GM12878 (cell line): Measurements from ENCODE around the gene ZNF428. TPM values are rescaled to one million over a fixed set of nuclear protein-coding genes. Genes with fewer than 3 reads are reported as not detected.

Experiments
- ATAC-seq: fragments of 200-7000 bp; cut with Tn5 transposase; 3 replicates; pipeline ENCODE4 v1.9.1; 2020; ENCODE audit warnings: mild to moderate bottlenecking, moderate library complexity
- BruUV-seq: library from RNA; stranded (reverse); fragments of 400-500 nt; replicated peaks from 2 replicates; lab custom pipeline; 2021; lab: Mats Ljungman, UMichigan
- CTCF ChIA-PET: fragments of 300-600 bp; sonication (Branson Sonifier 250); formaldehyde crosslinking; extraction: SDS; loops from one replicate; lab custom pipeline; 2021; ENCODE audit warnings: inconsistent platforms; lab: Yijun Ruan, JAX
- POLR2A ChIA-PET: fragments of 350-600 bp; formaldehyde crosslinking; extraction: SDS; loops from one replicate; lab custom pipeline; 2021; ENCODE audit warnings: inconsistent platforms; lab: Charles Lee
- RAD21 ChIA-PET: fragments of 300-600 bp; sonication (Branson Sonifier 250); formaldehyde crosslinking; loops from one replicate; lab custom pipeline; 2023; ENCODE audit warnings: antibody characterized with exemption; ENCODE audit not compliant: unreplicated experiment; lab: Charles Lee
- SMC1A ChIA-PET: fragments of 300-600 bp; sonication (Branson Sonifier 250); formaldehyde crosslinking; loops from one replicate; lab custom pipeline; 2023; ENCODE audit not compliant: unreplicated experiment, uncharacterized antibody; lab: Charles Lee
- DNase-seq: peaks from one replicate; pipeline ENCODE4 v3.0.0-alpha.2; 2011; ENCODE audit warnings: low read depth, low spot score
- FAIRE-seq: peaks from 3 replicates; lab custom pipeline; 2011; peaks lifted over from hg19 to GRCh38; lab: Jason Lieb, UNC
- H2AFZ ChIP-seq: 2 replicates; pipeline ENCODE4 v1.6.0; 2011; ENCODE audit warnings: low read depth, low read length, control low read depth; ENCODE audit not compliant: control insufficient read depth
- H3K27ac ChIP-seq: 2 replicates; pipeline ENCODE4 v1.5.1; 2011; ENCODE audit warnings: control low read depth; ENCODE audit not compliant: control insufficient read depth, insufficient read depth
- H3K27me3 ChIP-seq, 2 experiments: replicated peaks in 1 of 2; 2 replicates each; pipeline versions ENCODE4 v1.6.0 to v1.6.1; 2011; ENCODE audit warnings: low read length in 1 of 2; ENCODE audit not compliant: control insufficient read depth in 2 of 2, insufficient read depth in 2 of 2
- H3K36me3 ChIP-seq, 2 experiments: 2 replicates each; pipeline ENCODE4 v1.5.1; 2011; ENCODE audit warnings: low read length in 1 of 2; ENCODE audit not compliant: control insufficient read depth in 2 of 2, insufficient read depth in 2 of 2
- H3K4me1 ChIP-seq: 2 replicates; pipeline ENCODE4 v1.6.1; 2011; ENCODE audit warnings: mild to moderate bottlenecking, low read length, moderate library complexity, mixed read lengths; ENCODE audit not compliant: control insufficient read depth, insufficient read depth
- H3K4me2 ChIP-seq: 2 replicates; pipeline ENCODE4 v1.6.0; 2011; ENCODE audit warnings: control low read depth; ENCODE audit not compliant: control insufficient read depth, insufficient read depth
- H3K4me3 ChIP-seq: fragments of 200-600 bp; sonication (generic); 2 replicates; pipeline ENCODE4 v1.5.1; 2016
- H3K79me2 ChIP-seq: 2 replicates; pipeline ENCODE4 v1.6.0; 2011; ENCODE audit warnings: low read length; ENCODE audit not compliant: control insufficient read depth, insufficient read depth
- H3K9ac ChIP-seq: 2 replicates; pipeline ENCODE4 v1.8.0; 2011; ENCODE audit warnings: low read length, control low read depth, mixed read lengths; ENCODE audit not compliant: control insufficient read depth, insufficient read depth
- H3K9me3 ChIP-seq: replicated peaks from 3 replicates; pipeline ENCODE4 v1.5.1; 2011; ENCODE audit warnings: mild to moderate bottlenecking, low read length; ENCODE audit not compliant: control insufficient read depth, insufficient read depth
- H4K20me1 ChIP-seq: 2 replicates; pipeline ENCODE4 v1.6.0; 2011; ENCODE audit not compliant: control insufficient read depth, insufficient read depth
- MEF2A ChIP-seq: IDR thresholded peaks from 2 replicates; pipeline ENCODE4 v1.6.1; 2011; ENCODE audit warnings: low read depth, mild to moderate bottlenecking, low read length, moderate library complexity; ENCODE audit not compliant: insufficient read depth
- NFYB ChIP-seq: IDR thresholded peaks from 2 replicates; pipeline ENCODE4 v1.6.1; 2011; ENCODE audit warnings: low read depth, mild to moderate bottlenecking, low read length, improper control_type of control experiment, moderate library complexity; ENCODE audit not compliant: insufficient read depth
- NR2C2 ChIP-seq: IDR thresholded peaks from 2 replicates; pipeline ENCODE4 v1.6.1; 2011; ENCODE audit warnings: borderline replicate concordance, low read depth; ENCODE audit not compliant: control insufficient read depth, insufficient read length
- POLR2AphosphoS5 ChIP-seq: IDR thresholded peaks from 2 replicates; pipeline ENCODE4 v1.6.1; 2011; ENCODE audit warnings: mild to moderate bottlenecking, low read length, inconsistent platforms
- RCOR1 ChIP-seq: conservative IDR thresholded peaks from 2 replicates; pipeline ENCODE4 v1.6.1; 2012; ENCODE audit warnings: low read depth, low read length, improper control_type of control experiment
- SMAD1 ChIP-seq: fragments of 450-650 bp; IDR thresholded peaks from 2 replicates; pipeline ENCODE4 v1.6.1; 2018; ENCODE audit warnings: mild to moderate bottlenecking, low read depth; ENCODE audit not compliant: partially characterized antibody
- STAT1 ChIP-seq: fragments of 450-650 bp; conservative IDR thresholded peaks from 2 replicates; pipeline ENCODE4 v1.6.1; 2014; ENCODE audit warnings: antibody characterized with exemption, mild to moderate bottlenecking
- TBL1XR1 ChIP-seq: IDR thresholded peaks from 2 replicates; pipeline ENCODE4 v1.6.1; 2012; ENCODE audit warnings: low read depth, low read length, improper control_type of control experiment
- WRNIP1 ChIP-seq: IDR thresholded peaks from 2 replicates; pipeline ENCODE4 v1.6.1; 2011; ENCODE audit warnings: low read depth, low read length, improper control_type of control experiment, borderline replicate concordance
- ZNF24 ChIP-seq: fragments of 450-650 bp; IDR thresholded peaks from 2 replicates; pipeline ENCODE4 v1.6.1; 2017; ENCODE audit warnings: antibody characterized with exemption, mild to moderate bottlenecking
- WGBS: methylation state at CpG from one replicate; pipeline ENCODE4 v1.1.6; 2016; ENCODE audit warnings: low lambda C conversion rate; ENCODE audit not compliant: insufficient replicate concordance, insufficient coverage; ENCODE audit errors: missing lambda C conversion rate; 5-methylcytosine and 5-hydroxymethylcytosine counted together
- in situ Hi-C: fragments of 300-500 bp; cut with MboI; formaldehyde crosslinking; loops from 9 replicates; pipeline ENCODE4 v1.14.3; 2018; ENCODE audit warnings: mixed read lengths
- intact Hi-C: fragments of 100-400 bp; cut with micrococcal nuclease; formaldehyde crosslinking; loops from one replicate; pipeline ENCODE4 v1.14.2; 2022; ENCODE audit not compliant: unreplicated experiment
- polyA plus RNA-seq, 11 experiments: library from polyadenylated mRNA; depleted of rRNA in 4 of 11; unstranded in 6 of 11; stranded (reverse) in 5 of 11; fragments of >200 nt; fragmentation: Nextera tagmentation in 4 of 11; fragmentation: Illumina TruSeq in 1 of 11; extraction: Ambion mirVana in 4 of 11; extraction: Trizol in 1 of 11; gene quantifications; 1 replicate in 1 of 11; 2 replicates in 10 of 11; pipeline versions ENCODE4 v1.2.1 to v1.2.3, GENCODE V29; 2011 to 2016; ENCODE audit warnings: inconsistent platforms in 2 of 11, missing spikeins in 2 of 11, low read depth in 1 of 11
- total RNA-seq, 4 experiments: library from RNA; depleted of rRNA in 3 of 4; stranded (reverse); fragments of >200 nt in 3 of 4; fragmentation: Illumina TruSeq in 1 of 4; extraction: Trizol in 1 of 4; gene quantifications; 2 replicates each; pipeline versions ENCODE4 v1.2.1 to v1.2.3, GENCODE V29; 2013 to 2021
- TF ChIP-seq, protein P1 (sequence below), 3 experiments: IDR thresholded peaks in 2 of 3; conservative IDR thresholded peaks in 1 of 3; 2 replicates each; pipeline ENCODE4 v1.5.1; 2011; ENCODE audit warnings: low read depth in 3 of 3, low read length in 3 of 3, mild to moderate bottlenecking in 3 of 3, control low read depth in 2 of 3, moderate library complexity in 2 of 3, inconsistent platforms in 1 of 3, mixed read lengths in 1 of 3; ENCODE audit not compliant: control insufficient read depth in 2 of 3, insufficient read depth in 1 of 3; ENCODE audit errors: extremely low read depth in 1 of 3
- TF ChIP-seq, protein P2 (sequence below): IDR thresholded peaks from 2 replicates; pipeline ENCODE4 v1.6.1; 2011; ENCODE audit warnings: low read depth, mild to moderate bottlenecking, low read length, moderate library complexity, borderline replicate concordance; ENCODE audit errors: extremely low read depth
- TF ChIP-seq, protein P3 (sequence below): fragments of 450-650 bp; IDR thresholded peaks from 2 replicates; pipeline ENCODE4 v1.6.1; 2016; ENCODE audit warnings: mild to moderate bottlenecking
- TF ChIP-seq, protein P4 (sequence below): fragments of 450-650 bp; IDR thresholded peaks from 2 replicates; pipeline ENCODE4 v1.6.1; 2016; ENCODE audit warnings: mild to moderate bottlenecking, moderate library complexity, borderline replicate concordance

ZNF428 gene
- total and polyA plus RNA-seq, 10 of the 15 experiments (the other 5 are each of a cell fraction or from before 2014, with no cell fraction given) = 0.27 to 57.8 (median 20.4) TPM

DNA sequence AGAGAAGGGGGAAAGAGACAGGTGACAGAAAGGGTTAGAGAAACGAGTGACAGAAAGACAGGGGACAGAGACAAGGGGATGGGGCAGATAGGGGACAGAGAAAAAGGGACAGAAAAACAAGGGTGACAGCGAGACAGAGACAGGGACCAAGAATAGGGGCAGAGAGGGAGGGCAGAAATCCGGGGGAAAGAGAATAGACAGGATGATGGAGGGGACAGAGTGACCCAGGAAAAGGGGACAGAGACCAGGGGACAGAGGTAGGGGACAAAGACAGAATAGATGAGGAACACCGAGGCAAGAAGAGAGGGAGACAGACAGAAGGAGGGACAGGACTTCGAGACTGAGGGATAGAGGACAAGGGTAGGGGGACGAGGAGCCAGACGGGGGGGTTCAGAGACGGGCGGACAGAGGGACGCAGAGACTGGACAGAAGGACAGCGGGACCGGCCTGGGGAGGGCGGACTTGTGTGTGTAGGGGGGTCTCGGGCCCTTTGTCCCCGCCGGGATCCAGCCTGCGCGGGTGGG lies 19.6 kb upstream of the ZNF428 start:
- H3K4me1 ChIP-seq = peaks cover 5% of the 10 kb centered on the region
- BruUV-seq = no TSS peak
- H3K27me3 ChIP-seq = peaks cover 10 to 19% of the 10 kb centered on the region in 2 experiments
- DNase-seq (no peak), FAIRE-seq (no peak), ATAC-seq (no peak)
- no peak overlapping the region for H3K4me2 ChIP-seq
- H3K36me3 ChIP-seq = no peaks in the 10 kb centered on the region
- H4K20me1 ChIP-seq = no peaks in the 10 kb centered on the region
- no peaks in the 10 kb centered on the region for H3K9me3 ChIP-seq
- POLR2A ChIA-PET = no interaction called here
- no peak overlapping the region for H3K4me3 ChIP-seq
- no peak overlapping the region for H3K27ac ChIP-seq
- H3K9ac ChIP-seq = no peak overlapping the region
- 19% methylated on average over 6 of the region's 18 CpGs for WGBS
- RAD21 ChIA-PET = no interaction called here
- SMC1A ChIA-PET = no interaction called here
- no peaks in the 10 kb centered on the region for H3K79me2 ChIP-seq
- intact Hi-C loops (no loop called here), in situ Hi-C loops (no loop called here)
- no peak overlapping the region for H2AFZ ChIP-seq
- CTCF ChIA-PET = no interaction called here
- TF ChIP-seq, protein P1, sequence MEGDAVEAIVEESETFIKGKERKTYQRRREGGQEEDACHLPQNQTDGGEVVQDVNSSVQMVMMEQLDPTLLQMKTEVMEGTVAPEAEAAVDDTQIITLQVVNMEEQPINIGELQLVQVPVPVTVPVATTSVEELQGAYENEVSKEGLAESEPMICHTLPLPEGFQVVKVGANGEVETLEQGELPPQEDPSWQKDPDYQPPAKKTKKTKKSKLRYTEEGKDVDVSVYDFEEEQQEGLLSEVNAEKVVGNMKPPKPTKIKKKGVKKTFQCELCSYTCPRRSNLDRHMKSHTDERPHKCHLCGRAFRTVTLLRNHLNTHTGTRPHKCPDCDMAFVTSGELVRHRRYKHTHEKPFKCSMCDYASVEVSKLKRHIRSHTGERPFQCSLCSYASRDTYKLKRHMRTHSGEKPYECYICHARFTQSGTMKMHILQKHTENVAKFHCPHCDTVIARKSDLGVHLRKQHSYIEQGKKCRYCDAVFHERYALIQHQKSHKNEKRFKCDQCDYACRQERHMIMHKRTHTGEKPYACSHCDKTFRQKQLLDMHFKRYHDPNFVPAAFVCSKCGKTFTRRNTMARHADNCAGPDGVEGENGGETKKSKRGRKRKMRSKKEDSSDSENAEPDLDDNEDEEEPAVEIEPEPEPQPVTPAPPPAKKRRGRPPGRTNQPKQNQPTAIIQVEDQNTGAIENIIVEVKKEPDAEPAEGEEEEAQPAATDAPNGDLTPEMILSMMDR (IDR thresholded peaks at IDR 0.05 in 2 of 3, conservative IDR thresholded peaks at IDR 0.05 in 1 of 3; ENCODE audit: control insufficient read depth in 2 of 3, extremely low read depth in 1 of 3, insufficient read depth in 1 of 3, low read depth in 3 of 3, low read length in 3 of 3) = no peak
- TF ChIP-seq MEF2A = no peak
- TF ChIP-seq, protein P2, sequence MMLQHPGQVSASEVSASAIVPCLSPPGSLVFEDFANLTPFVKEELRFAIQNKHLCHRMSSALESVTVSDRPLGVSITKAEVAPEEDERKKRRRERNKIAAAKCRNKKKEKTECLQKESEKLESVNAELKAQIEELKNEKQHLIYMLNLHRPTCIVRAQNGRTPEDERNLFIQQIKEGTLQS = no peak
- TF ChIP-seq, protein P3, sequence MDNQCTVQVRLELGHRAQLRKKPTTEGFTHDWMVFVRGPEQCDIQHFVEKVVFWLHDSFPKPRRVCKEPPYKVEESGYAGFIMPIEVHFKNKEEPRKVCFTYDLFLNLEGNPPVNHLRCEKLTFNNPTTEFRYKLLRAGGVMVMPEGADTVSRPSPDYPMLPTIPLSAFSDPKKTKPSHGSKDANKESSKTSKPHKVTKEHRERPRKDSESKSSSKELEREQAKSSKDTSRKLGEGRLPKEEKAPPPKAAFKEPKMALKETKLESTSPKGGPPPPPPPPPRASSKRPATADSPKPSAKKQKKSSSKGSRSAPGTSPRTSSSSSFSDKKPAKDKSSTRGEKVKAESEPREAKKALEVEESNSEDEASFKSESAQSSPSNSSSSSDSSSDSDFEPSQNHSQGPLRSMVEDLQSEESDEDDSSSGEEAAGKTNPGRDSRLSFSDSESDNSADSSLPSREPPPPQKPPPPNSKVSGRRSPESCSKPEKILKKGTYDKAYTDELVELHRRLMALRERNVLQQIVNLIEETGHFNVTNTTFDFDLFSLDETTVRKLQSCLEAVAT = no peak
- TF ChIP-seq STAT1 = no peak
- no peak for TF ChIP-seq ZNF24
- no peak for TF ChIP-seq POLR2AphosphoS5
- TF ChIP-seq WRNIP1 = no peak
- TF ChIP-seq NFYB = no peak
- TF ChIP-seq NR2C2 = no peak
- no peak for TF ChIP-seq SMAD1
- TF ChIP-seq, protein P4, sequence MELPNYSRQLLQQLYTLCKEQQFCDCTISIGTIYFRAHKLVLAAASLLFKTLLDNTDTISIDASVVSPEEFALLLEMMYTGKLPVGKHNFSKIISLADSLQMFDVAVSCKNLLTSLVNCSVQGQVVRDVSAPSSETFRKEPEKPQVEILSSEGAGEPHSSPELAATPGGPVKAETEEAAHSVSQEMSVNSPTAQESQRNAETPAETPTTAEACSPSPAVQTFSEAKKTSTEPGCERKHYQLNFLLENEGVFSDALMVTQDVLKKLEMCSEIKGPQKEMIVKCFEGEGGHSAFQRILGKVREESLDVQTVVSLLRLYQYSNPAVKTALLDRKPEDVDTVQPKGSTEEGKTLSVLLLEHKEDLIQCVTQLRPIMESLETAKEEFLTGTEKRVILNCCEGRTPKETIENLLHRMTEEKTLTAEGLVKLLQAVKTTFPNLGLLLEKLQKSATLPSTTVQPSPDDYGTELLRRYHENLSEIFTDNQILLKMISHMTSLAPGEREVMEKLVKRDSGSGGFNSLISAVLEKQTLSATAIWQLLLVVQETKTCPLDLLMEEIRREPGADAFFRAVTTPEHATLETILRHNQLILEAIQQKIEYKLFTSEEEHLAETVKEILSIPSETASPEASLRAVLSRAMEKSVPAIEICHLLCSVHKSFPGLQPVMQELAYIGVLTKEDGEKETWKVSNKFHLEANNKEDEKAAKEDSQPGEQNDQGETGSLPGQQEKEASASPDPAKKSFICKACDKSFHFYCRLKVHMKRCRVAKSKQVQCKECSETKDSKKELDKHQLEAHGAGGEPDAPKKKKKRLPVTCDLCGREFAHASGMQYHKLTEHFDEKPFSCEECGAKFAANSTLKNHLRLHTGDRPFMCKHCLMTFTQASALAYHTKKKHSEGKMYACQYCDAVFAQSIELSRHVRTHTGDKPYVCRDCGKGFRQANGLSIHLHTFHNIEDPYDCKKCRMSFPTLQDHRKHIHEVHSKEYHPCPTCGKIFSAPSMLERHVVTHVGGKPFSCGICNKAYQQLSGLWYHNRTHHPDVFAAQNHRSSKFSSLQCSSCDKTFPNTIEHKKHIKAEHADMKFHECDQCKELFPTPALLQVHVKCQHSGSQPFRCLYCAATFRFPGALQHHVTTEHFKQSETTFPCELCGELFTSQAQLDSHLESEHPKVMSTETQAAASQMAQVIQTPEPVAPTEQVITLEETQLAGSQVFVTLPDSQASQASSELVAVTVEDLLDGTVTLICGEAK = no peak
- no peak for TF ChIP-seq TBL1XR1
- TF ChIP-seq RCOR1 = no peak
